H9 (cell line): ENCODE measurements around the gene FMOD. TPM values are rescaled to one million over a fixed set of nuclear protein-coding genes. Genes with fewer than 3 reads are reported as not detected.

Source experiments
- DNase-seq: peaks from one replicate; pipeline ENCODE4 v3.0.0-alpha.2; 2017
- H2AFZ ChIP-seq: one replicate; pipeline ENCODE4 v1.6.1; 2013; ENCODE audit warnings: mild to moderate bottlenecking, low read length, control low read depth, moderate library complexity
- H2AK5ac ChIP-seq: 2 replicates; pipeline ENCODE4 v1.6.1; 2013; ENCODE audit warnings: low read length, control low read depth, mixed read lengths; ENCODE audit not compliant: insufficient read length
- H2BK120ac ChIP-seq: one replicate; pipeline ENCODE4 v1.6.1; 2013; ENCODE audit warnings: low read depth, mild to moderate bottlenecking, low read length, control low read depth, inconsistent platforms; ENCODE audit not compliant: poor library complexity, severe bottlenecking
- H2BK12ac ChIP-seq: 2 replicates; pipeline ENCODE4 v1.6.1; 2013; ENCODE audit warnings: low read length, control low read depth, mixed read lengths, low read depth; ENCODE audit not compliant: insufficient read length
- H2BK15ac ChIP-seq: 2 replicates; pipeline ENCODE4 v1.6.1; 2013; ENCODE audit warnings: low read depth, low read length, control low read depth
- H2BK20ac ChIP-seq: one replicate; pipeline ENCODE4 v1.6.1; 2013; ENCODE audit warnings: low read depth, mild to moderate bottlenecking, low read length, control low read depth, inconsistent platforms; ENCODE audit not compliant: poor library complexity, severe bottlenecking
- H2BK5ac ChIP-seq: 2 replicates; pipeline ENCODE4 v1.6.1; 2013; ENCODE audit warnings: low read length, control low read depth, mixed read lengths; ENCODE audit not compliant: insufficient read length
- H3K14ac ChIP-seq: 2 replicates; pipeline ENCODE4 v1.6.1; 2013; ENCODE audit warnings: low read length, control low read depth; ENCODE audit not compliant: insufficient read depth
- H3K18ac ChIP-seq: 2 replicates; pipeline ENCODE4 v1.6.1; 2013; ENCODE audit warnings: low read depth, mild to moderate bottlenecking, mixed read lengths, low read length, control low read depth; ENCODE audit not compliant: insufficient read length
- H3K23ac ChIP-seq: 2 replicates; pipeline ENCODE4 v1.6.1; 2013; ENCODE audit warnings: low read length, control low read depth, mixed read lengths, low read depth; ENCODE audit not compliant: insufficient read length
- H3K23me2 ChIP-seq: 2 replicates; pipeline ENCODE4 v1.6.1; 2013; ENCODE audit warnings: low read depth, mild to moderate bottlenecking, mixed read lengths, low read length, control low read depth; ENCODE audit not compliant: insufficient read length, poor library complexity, severe bottlenecking
- H3K27ac ChIP-seq: 2 replicates; pipeline ENCODE4 v1.5.1; 2013; ENCODE audit warnings: low read length, control low read depth, mixed read lengths, low read depth; ENCODE audit not compliant: insufficient read length
- H3K27me3 ChIP-seq: 2 replicates; pipeline ENCODE4 v1.6.1; 2013; ENCODE audit warnings: low read length, control low read depth, inconsistent platforms; ENCODE audit not compliant: insufficient read depth
- H3K4ac ChIP-seq: 2 replicates; pipeline ENCODE4 v1.6.1; 2013; ENCODE audit warnings: low read depth, mild to moderate bottlenecking, control low read depth, inconsistent platforms, low read length, moderate library complexity
- H3K4me1 ChIP-seq: 2 replicates; pipeline ENCODE4 v1.6.1; 2013; ENCODE audit warnings: low read length, control low read depth, inconsistent platforms; ENCODE audit not compliant: insufficient read depth
- H3K4me2 ChIP-seq: 2 replicates; pipeline ENCODE4 v1.6.1; 2013; ENCODE audit warnings: low read length, control low read depth, mixed read lengths; ENCODE audit not compliant: insufficient read length, insufficient read depth
- H3K56ac ChIP-seq: 2 replicates; pipeline ENCODE4 v1.6.1; 2013; ENCODE audit warnings: low read depth, mild to moderate bottlenecking, mixed read lengths, low read length, control low read depth; ENCODE audit not compliant: insufficient read length
- H3K79me1 ChIP-seq: 2 replicates; pipeline ENCODE4 v1.6.1; 2013; ENCODE audit warnings: low read depth, mild to moderate bottlenecking, moderate library complexity, low read length, control low read depth, inconsistent platforms; ENCODE audit not compliant: insufficient read depth, poor library complexity, severe bottlenecking
- H3K79me2 ChIP-seq: 2 replicates; pipeline ENCODE4 v1.6.1; 2013; ENCODE audit warnings: low read length, control low read depth, inconsistent platforms; ENCODE audit not compliant: insufficient read depth
- H3K9ac ChIP-seq: 2 replicates; pipeline ENCODE4 v1.6.1; 2013; ENCODE audit warnings: low read length, control low read depth, mixed read lengths; ENCODE audit not compliant: insufficient read length; ENCODE audit errors: extremely low read depth
- H3K9me3 ChIP-seq: one replicate; pipeline ENCODE4 v1.6.1; 2013; ENCODE audit warnings: low read depth, low read length, inconsistent platforms; ENCODE audit not compliant: control insufficient read depth
- H3T11ph ChIP-seq: one replicate; pipeline ENCODE4 v1.6.1; 2013; ENCODE audit warnings: mild to moderate bottlenecking, low read length, control low read depth, inconsistent platforms
- H4K20me1 ChIP-seq: one replicate; pipeline ENCODE4 v1.6.1; 2013; ENCODE audit not compliant: control insufficient read depth, insufficient read length, insufficient read depth
- H4K5ac ChIP-seq: 2 replicates; pipeline ENCODE4 v1.6.1; 2013; ENCODE audit warnings: low read depth, mild to moderate bottlenecking, mixed read lengths, low read length, control low read depth; ENCODE audit not compliant: insufficient read length
- H4K8ac ChIP-seq: replicated peaks from 2 replicates; pipeline ENCODE4 v1.6.1; 2013; ENCODE audit warnings: low read length, control low read depth, mixed read lengths, low read depth; ENCODE audit not compliant: insufficient read length
- H4K91ac ChIP-seq: 2 replicates; pipeline ENCODE4 v1.6.1; 2013; ENCODE audit warnings: low read depth, mild to moderate bottlenecking, moderate library complexity, mixed read lengths, low read length, control low read depth; ENCODE audit not compliant: insufficient read length
- H3K27ac Mint-ChIP-seq, 3 experiments: 2 replicates in 2 of 3; 3 replicates in 1 of 3; pipeline ENCODE4 v1.8.0; 2020 to 2021; ENCODE audit warnings: mixed read lengths in 3 of 3, mild to moderate bottlenecking in 1 of 3, moderate library complexity in 1 of 3
- H3K27me3 Mint-ChIP-seq: 2 replicates; pipeline ENCODE4 v1.8.0; 2021; ENCODE audit warnings: low read depth, mild to moderate bottlenecking, moderate library complexity, mixed read lengths
- H3K36me3 Mint-ChIP-seq, 3 experiments: 2 replicates in 2 of 3; 3 replicates in 1 of 3; pipeline ENCODE4 v1.8.0; 2020 to 2021; ENCODE audit warnings: low read depth in 3 of 3, mixed read lengths in 3 of 3; ENCODE audit not compliant: insufficient read depth in 1 of 3
- H3K4me1 Mint-ChIP-seq, 2 experiments: 2 replicates each; pipeline ENCODE4 v1.8.0; 2020; ENCODE audit warnings: mixed read lengths in 2 of 2
- H3K4me3 Mint-ChIP-seq, 2 experiments: 2 replicates in 1 of 2; 3 replicates in 1 of 2; pipeline ENCODE4 v1.8.0; 2020 to 2021; ENCODE audit warnings: mild to moderate bottlenecking in 2 of 2, mixed read lengths in 2 of 2, moderate library complexity in 1 of 2
- H3K9me3 Mint-ChIP-seq, 2 experiments: 2 replicates in 1 of 2; 3 replicates in 1 of 2; pipeline ENCODE4 v1.8.0; 2020; ENCODE audit warnings: mild to moderate bottlenecking in 2 of 2, mixed read lengths in 2 of 2, moderate library complexity in 1 of 2
- CTCF ChIP-seq: fragments of 200-600 bp; sonication (generic); conservative IDR thresholded peaks from 3 replicates; pipeline ENCODE4 v1.8.0; 2021; ENCODE audit warnings: antibody characterized with exemption, mild to moderate bottlenecking
- WGBS: extraction: QIAGEN DNeasy Blood & Tissue Kit; methylation state at CpG from one replicate; pipeline ENCODE4 v1.1.7; 2013; ENCODE audit warnings: missing lambda C conversion rate, low lambda C conversion rate, mixed read lengths; ENCODE audit not compliant: insufficient read length; ENCODE audit errors: extremely low coverage; 5-methylcytosine and 5-hydroxymethylcytosine counted together
- total RNA-seq: library from RNA; stranded (reverse); gene quantifications from 2 replicates; pipeline ENCODE4 v1.2.1, GENCODE V29; 2021

The FMOD gene
- total RNA-seq, 1 experiment from 2014 or later: not detected

- Histone ChIP-seq H2AK5ac (no peak overlapping the region), H3K27ac (no peak overlapping the region), H2BK20ac (no peak overlapping the region), H3K18ac (peak overlapping the region; percentile 15), H4K8ac (no peak overlapping the region), H3T11ph (no peak overlapping the region), H3K23me2 (peaks cover 13% of the 10 kb centered on the region), H3K56ac (no peak overlapping the region), H3K9ac (no peak overlapping the region), H4K91ac (no peak overlapping the region), H2BK120ac (no peak overlapping the region), H3K14ac (peak overlapping the region; percentile 66; the same call in 1 of the 2 replicates), H3K79me2 (no peaks in the 10 kb centered on the region), H3K9me3 (no peaks in the 10 kb centered on the region), H4K5ac (no peak overlapping the region), H3K4ac (no peak overlapping the region), H3K27me3 (peaks cover 85% of the 10 kb centered on the region), H3K23ac (no peak overlapping the region), H3K79me1 (no peaks in the 10 kb centered on the region), H4K20me1 (no peaks in the 10 kb centered on the region), H3K4me1 (peaks cover 10% of the 10 kb centered on the region), H2BK15ac (no peak overlapping the region), H2BK5ac (no peak overlapping the region), H2BK12ac (no peak overlapping the region), H2AFZ (no peak overlapping the region), H3K4me2 (peak overlapping the region; percentile 33)
- WGBS: no CpG with 5 or more reads among the region's 21 CpGs
- TF ChIP-seq CTCF: no peak
- H3K4me1 Mint-ChIP-seq: peaks cover 51 to 59% of the 10 kb centered on the region in 2 experiments
- peaks cover 0 to 3% (median 0%) of the 10 kb centered on the region in 3 experiments; a peak in 2 of 7 replicates for H3K36me3 Mint-ChIP-seq
- H3K9me3 Mint-ChIP-seq: no peaks in the 10 kb centered on the region; a peak in 1 of 5 replicates
- no peak for DNase-seq
- peak overlapping the region; percentile 72 to 81 for H3K4me3 Mint-ChIP-seq
- H3K27ac Mint-ChIP-seq: no peak overlapping the region
- peaks cover 98% of the 10 kb centered on the region for H3K27me3 Mint-ChIP-seq
Measured at GRCh38 chr1:203306965-203307541, 43.9 kb downstream of the FMOD start.
